NK-92 (cell line): ENCODE data around the gene RPS15.

Experiments used
- DNase-seq: peaks from one replicate; lab custom pipeline; 2025; ENCODE audit not compliant: unreplicated experiment; lab: John Stamatoyannopoulos, UW

The RPS15 gene

DNA sequence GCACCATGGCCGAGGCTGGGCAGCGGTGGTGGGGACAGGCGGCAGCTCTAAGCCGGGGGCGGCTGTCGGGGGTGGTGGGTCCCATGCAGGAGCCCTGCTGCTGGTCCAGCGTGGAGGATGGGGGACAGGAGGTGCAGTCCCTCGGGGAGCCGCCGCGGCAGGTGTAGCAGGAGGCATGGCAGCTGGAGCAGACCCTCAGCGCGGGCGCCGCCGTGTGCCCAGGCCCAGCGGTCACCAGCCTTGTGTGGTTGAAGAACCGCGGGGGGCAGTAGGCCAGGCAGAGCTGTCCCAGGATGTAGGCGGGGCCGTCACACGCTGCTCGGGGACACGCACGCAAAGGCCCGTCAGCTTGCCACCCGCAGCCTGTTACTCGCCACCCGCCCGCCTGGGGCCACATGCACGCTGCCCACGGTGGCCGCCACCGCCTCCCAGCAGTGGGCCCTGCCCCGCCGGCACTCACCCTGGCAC, 43.7 kb downstream of the RPS15 start:
- no peak for DNase-seq

DNA sequence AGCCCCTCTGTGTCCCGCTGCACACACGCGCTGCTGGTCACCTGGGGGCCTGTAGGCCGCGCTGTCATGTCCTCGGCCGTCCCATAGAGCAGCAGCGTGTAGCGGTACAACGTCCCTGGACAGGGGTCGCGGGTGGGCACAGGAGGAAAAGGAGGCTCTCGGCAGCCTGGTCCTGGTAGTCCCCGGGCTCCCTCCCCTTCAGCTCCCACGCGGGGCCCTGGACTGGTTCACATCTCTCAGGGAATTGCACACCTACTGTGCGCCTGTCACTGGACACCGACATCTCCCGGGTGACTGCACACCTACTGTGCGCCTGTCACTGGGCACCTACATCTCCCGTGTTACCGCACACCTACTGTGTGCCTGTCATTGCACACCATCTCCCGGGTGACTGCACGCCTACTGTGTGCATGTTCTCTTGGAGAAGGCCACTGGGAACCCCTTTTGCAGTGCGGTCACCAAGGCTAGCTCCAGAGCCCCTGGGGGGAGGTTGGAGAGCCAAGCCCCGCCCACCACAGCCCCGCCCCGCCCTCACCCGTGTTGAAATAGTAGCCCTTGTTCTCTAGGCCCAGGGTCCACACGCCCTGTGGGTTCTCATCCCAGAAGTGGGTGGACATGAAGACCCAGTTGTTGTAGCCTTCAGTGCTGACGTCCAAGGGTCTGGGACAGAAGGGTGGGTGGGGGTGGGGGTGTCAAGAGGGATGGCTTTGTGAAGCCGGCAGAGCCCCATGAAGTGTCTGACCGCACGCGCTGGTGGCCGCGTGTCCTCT, 44.4 kb downstream of the RPS15 start:
- DNase-seq, result no peak

DNA sequence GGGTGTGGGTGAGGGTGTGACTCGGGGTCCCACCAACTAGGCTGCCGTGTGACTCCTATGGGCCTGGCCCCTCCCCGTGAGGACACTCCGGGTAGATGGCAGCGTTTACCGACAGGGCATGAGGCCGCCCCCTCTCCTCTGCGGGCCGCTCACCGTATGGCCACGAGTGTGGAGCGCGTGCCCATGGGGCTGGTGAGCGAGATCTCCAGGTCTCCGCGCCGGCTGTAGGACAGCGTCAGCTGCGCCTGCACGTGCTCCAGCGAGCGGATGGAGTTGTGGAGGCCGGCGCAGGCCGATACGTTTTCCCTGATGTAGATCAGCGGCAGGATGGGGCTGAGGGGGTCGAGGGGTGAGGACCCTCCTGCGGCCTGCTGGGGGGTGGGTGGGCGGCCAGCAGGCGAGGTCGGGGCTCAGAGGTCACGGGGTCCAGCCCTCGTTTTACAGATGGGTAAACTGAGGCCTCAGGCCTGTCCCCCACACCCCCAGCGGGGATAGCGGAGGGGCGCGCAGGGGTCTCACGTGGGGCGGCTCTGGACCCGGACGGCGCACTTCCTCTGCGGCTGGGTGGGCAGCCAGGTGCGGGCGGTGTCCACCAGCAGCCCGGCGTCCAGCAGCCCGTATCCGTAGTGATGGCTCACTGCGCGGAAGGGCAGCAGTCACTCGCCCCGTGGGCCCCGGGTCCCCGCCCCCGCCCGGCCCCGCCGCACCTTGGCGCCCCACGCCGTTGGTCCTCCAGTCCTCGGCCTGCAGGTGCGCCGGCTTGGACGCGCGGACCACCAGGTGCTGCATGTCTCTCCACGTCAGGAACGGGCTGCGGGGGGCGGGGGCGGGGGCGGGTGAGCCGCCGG, 45.2 kb downstream of the RPS15 start:
- no peak for DNase-seq

DNA sequence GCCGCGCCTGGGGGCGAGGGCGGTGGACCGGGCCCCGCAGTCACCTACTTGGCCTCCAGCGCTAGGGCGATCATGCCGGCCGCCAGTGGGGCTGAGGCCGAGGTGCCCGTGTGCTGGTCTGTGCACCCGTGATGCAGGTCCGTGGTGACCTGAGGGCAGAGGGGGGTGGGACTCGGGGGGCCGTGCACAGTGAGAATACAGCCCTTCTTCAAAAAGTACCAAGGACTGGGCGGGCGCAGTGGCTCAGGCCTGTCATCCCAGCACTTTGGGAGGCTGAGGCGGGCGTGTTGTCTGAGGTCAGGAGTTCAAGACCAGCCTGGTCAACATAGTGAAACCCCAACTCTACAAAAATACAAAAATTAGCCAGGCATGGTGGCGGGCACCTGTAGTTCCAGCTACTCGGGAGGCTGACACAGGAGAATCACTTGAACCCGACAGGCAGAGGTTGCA, 45.8 kb downstream of the RPS15 start:
- DNase-seq, result no peak

DNA sequence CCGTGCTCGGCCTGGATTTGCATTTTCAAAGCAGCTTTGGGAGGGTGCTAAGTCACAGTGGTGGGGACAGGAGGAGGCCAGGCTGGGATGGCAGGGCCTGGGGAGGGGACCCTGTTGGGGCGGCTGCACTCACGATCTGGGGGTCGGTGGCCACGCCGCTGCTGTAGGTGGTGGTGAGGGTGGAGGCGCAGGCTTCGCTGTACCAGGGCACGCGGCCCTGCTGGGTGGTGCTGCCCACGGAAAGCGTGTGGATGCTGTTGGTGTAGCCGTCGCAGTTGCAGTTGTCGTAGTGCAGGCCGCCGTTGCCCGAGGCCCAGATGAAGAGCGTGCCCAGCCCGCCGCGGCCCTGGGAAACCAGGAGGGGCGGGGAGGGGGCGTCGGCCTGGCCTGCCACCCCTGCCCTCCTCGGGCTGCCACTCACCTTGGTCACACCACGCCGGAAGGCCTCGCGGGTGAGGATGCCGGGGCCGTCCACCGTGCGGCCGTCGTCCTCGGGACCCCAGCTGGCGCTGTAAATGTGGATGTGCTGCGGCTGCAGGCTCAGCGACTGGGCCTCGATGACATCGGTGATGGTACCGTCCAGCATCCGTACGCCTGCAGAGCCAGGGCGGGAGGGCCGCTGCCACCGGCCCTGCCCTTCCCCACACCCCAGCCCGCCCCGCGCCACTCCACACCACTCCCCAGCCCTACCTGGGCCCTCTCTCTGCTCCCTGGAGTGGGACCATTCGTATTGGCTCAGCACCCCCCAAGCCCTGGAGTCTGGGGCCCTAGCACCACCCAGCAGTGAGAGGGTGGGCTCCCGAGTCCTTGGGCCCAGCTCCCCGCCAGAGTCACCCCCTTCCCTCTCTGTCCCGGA, 48.8 kb downstream of the RPS15 start:
- DNase-seq, result no peak

DNA sequence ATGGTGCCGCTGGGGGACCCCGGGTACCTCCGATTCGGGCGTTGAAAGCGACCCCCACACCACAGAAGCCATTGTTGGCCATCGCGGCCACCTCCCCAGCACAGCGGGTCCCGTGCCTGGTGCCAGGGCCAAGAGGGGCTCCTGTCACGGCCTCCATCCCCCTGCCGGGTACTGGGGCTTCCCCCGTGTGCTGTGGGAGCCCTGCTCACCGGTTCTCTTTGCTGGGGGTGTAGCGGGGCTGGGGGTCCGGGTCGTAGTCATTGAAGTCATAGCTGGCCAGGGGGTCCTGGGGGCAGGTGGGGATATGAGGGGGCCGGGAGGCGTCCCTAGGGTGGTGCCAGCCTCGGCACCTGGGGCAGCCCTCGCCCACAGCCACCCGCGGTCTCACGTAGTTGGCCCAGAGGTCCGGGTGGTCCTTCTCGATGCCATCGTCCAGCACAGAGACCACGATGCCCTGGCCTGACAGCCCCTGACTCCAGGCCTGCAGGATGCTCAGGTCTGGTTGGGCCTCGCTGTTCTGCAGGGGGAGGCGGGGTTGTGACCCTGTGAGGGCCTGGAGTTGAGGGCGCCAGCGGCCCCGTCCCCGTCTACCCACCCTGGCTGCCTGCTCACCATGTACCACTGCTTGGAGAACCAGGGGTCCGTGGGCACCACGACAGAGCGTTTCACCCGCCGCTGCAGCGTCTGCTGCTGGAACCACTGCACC, 49.5 kb downstream of the RPS15 start:
- no peak for DNase-seq

DNA sequence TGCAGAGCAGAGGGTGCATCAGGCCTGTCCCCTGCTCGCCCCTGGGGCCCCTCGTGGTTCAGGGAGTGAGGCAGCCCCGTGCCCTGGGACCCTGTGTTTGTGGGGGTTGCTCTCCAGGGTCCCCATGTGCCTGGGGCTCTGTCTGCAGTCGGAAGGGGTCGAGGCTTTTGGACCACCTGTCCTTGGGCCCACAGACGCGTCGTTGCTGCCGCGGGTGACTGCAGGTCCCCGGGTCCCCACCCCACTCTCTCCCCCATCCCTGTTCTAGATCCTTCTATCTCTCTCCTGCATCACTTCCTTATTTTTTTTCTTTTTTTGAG, 50.0 kb downstream of the RPS15 start:
- no peak for DNase-seq

DNA sequence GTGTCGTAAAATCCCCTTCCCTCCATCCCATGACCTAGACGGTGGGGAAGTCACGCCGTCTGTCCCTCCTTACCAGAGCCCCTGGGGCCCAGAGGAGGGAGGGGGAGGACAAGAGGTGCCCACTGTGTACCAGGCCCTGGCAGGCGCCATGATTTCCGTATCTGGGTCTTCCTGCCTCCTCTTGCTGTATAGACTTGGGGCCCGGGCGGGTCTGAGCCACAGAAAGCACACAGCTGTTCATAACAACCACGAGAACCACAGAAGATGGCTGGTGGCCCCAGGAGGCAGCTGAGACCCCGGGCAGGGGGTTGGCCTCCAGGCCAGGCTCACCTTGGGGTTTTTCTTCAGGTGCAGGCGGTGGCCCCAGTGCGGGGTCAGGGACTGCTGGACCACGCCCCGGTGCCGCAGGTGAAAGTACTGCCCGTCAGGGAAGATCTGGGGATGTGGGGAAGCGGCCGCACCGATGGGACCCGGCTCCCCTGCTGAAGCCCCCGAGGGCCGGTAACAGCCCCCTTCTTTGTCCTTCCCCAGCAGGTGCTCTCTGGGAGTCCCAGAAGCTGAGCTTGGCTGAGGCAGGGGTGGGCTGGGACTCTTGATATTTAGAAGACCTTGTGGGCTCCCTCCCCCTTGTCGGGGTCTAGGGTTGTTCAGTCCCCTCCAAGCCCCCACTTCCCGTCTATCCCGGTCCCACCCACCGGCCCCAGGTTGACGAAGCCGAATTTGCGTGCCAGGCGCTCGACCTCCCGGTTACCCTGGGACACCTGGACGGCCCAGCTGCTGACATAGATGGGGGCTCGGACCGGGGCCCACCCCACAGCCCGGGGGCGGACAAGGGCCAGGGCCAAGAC, 51.5 kb downstream of the RPS15 start:
- DNase-seq, result no peak
